NCI-H748 (cell line): ENCODE measurements around the gene PSEN1.
A peak's percentile ranks its signal among the peaks of the same experiment; 100 is the strongest.

ENCODE experiments used
- DNase-seq: peaks from one replicate; lab custom pipeline; 2025; ENCODE audit not compliant: unreplicated experiment; lab: John Stamatoyannopoulos, UW

Gene PSEN1

GRCh38 chr14:73237786-73238423 lies 101.6 kb downstream of the PSEN1 start:
- DNase-seq: peak; percentile 35

DNA sequence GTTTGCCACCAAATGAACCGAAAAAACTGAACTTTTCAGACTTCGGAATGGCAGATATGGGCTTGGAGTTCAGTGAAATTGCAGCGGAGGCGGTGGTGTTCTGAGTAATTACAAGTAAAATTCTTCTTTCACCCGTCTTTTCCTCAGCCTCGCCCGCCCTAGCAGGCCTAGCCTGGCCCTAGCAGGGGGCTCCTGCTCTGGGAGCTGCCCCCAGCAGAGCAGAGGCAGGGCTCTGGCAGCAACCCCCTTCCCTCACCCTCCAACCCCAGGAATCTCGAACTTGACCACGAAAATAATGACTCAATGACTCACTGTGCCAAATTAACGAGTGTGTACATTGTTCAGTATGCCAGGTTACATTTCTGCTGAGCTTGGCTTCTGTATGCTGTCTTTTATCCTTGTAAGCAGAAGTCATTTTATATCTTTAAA lies 102.1 kb downstream of the PSEN1 start:
- DNase-seq: no peak

DNA sequence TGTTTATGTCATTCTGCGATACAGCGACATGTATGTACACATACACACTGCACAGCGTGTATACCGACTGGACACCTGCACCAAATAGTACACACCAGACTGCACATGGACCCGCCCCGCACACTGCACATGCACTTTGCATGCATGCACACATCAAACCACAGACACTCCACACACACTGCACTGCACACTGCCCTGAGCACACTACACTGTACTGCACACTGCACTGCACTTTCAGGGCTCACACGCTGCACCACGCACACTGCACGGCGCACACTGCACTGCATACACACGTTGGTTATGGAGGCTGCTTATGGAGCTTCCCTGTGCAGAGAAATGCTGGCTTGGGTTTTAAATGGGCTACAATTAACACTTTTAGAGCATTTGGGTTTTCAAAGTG lies 102.6 kb downstream of the PSEN1 start:
- DNase-seq: no peak

GRCh38 chr14:73239393-73240241 lies 103.3 kb downstream of the PSEN1 start:
- no peak for DNase-seq

DNA sequence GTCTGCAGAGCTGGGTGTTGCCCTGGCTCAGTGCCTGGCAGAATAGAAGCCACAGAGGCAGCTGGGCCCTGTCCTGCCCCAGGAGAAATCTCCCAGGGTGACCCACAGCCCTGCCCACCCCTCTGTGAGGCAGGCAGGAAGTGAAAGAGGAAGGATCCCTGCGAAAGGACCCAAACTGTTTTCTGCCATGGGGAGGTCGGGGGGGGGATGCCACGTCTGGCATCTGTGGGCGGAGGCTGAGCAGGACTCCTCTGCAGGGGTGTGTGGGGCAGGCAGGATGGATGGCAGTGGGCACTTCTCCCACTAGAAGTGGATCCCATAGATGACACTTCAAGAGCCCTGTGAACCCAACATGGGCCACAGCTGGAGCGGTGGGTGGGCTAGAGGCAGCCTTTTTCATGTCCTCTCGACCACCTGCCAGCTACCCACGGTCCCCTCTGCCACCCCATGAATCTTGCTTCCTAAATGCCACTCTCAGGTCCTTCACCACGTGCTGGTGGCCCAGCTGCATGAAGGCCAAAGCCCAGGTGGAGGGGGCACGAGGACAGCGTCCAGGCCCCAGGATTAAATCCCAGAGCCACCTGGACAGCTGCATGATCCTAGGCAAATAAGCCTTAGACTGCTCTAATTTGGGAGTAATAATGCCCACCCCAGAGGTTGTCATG lies 104.6 kb downstream of the PSEN1 start:
- no peak for DNase-seq

DNA sequence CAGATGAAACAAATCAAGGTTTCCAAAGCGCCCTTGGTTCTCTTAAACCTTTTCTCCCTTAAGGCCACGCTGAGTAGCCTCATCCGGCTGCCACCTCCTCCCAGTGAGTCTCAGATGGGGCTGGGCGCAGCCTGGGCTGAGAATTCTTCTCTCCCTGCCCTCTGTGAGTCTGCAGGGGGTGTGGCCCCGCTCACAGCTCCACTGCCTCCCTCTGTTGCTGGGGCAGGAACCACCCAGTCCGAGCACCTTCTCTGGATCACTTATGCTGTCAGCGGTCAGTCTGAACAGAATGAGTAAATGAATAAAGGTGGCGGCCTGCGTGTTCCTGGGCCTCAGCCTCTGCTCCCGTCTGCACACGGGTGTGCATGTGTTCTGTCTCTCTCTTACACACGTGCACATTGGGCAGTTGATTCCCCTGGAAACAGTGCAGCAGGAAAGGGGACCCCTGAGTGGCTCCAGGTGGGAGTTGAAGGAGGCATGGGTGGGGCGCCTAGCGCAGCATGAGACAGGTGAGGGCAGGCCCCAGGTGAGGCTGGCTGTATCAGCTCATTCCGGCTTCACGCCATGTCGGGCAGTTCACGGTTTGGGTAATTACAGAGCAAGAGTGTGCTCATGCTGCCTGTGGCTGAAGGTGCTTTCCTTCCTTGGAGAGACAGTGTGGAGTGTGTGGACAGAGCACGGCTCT lies 105.3 kb downstream of the PSEN1 start:
- peak; percentile 35 for DNase-seq

DNA sequence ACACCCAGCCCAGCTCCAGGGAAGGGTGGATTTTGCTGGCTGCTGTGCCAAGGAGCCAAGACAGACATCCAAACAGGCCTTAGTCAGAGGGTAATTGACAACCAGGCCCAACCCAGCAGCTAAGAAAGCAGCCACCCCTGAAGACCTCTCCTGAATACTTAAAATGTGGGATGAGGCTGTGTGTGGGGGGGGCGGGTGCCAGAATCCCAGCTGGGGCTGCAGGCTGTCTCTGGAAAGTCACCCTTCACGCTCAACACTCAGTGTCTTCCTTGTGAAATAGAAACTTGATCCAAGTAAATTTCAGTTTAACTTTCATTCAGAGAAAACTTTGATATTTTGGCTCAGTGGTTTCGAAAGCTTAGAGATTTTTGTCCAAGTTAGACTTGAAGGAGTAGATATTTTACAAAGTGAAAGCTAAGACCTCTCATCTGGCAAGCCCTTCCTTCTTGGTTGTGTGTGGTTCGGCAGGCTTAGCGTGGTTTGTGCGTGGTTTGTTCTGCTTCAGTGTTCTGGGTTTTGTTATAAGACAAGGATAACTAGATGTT lies 106.1 kb downstream of the PSEN1 start:
- no peak for DNase-seq

GRCh38 chr14:73243341-73243740 lies 107.0 kb downstream of the PSEN1 start:
- DNase-seq: no peak

GRCh38 chr14:73243748-73244147 lies 107.4 kb downstream of the PSEN1 start:
- DNase-seq: no peak

- no peak for DNase-seq
These were observed 108.4 kb downstream of the PSEN1 start for GRCh38 chr14:73244541-73245290.

DNA sequence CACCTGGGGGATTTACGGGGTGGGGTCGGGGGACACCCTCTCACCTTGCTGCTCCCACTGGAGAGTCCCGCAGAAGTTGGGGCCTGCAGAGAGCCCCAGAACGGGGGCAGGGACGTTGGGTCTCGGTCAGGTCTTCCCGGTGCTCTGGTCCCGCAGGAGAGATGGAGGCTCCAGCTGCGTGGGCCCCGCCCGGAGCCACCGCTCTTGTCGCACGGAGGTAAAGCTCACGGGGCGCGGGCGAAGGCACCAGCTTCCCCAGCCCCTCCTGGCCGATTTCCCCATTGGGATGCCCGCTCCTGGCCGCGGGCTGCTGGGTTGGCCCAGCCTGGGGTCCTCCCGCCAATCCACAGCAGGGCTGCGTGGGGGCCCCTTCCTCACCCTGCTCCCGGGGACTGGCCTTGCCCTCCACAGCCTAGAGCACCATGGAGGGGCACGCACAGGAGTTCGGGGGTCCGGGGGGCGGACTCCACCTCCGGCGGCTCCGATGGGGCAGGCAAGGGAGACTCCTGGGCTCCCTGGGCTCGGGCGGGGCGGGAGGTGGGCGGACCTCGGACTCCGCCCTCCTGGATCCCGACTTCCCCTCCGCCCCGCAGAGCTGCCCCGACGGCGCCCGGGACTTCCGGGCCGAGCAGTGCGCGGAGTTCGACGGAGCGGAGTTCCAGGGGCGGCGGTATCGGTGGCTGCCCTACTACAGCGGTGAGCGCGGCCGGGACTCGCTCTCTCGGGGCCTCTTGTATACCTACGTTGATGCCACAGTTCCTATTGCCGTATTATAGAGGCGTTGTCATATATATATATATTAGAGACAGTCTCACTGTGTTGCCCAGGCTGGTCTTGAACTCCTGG lies 109.4 kb downstream of the PSEN1 start:
- DNase-seq: peak; percentile 73

GRCh38 chr14:73246387-73247150 lies 110.3 kb downstream of the PSEN1 start:
- DNase-seq: no peak

DNA sequence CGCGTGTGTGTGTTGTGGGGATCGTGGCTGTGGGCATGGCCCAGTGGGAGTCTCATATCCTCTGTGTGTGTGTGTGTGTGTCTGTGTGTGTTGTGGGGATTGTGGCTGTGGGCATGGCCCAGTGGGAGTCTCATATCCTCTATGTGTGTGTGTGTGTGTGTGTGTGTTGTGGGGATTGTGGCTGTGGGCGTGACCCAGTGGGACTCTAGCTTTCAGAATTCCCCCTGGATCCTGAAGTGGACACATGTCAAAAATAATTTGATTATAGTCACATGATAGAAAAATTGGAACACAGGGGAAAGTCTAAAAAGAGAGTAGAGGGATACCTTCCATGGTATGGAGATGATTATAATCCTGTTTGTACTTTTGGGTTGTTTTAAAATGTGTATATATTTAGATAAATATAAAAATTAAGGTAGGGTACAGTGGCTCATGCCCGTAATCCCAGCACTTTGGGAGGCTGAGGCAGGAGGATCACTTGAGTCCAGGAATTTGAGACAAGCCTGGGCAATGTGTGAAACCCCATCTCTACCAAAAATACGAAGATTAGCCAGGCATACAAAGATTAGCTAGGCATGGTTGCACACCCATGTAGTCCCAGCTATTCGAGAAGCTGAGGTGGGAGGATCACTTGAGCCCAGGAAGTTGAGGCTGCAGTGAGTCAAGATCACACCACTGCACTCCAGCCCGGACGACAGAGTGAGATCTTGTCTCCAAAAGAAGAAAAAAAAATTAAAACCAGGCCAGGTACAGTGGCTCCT lies 112.0 kb downstream of the PSEN1 start:
- DNase-seq: no peak

DNA sequence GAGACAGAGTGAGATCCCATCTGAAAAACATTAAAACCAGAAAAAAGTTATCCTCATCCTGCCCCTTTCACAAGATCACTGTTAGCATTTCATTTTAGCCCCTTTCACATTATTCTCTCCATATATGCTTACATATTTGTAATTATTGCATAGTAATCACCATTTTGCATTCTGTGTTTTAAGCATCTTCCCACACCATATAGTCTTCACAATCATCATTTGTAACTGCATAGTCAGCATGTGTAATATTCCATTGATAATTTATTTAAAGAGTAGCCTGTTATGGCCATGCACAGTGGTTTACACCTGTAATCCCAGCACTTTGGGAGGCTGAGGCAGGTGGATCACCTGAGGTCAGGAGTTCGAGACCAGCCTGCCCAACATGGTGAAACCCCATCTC lies 112.8 kb downstream of the PSEN1 start:
- DNase-seq: no peak

GRCh38 chr14:73249564-73250316 lies 113.4 kb downstream of the PSEN1 start:
- DNase-seq: no peak

GRCh38 chr14:73250317-73250713 lies 114.0 kb downstream of the PSEN1 start:
- no peak for DNase-seq

- DNase-seq: no peak
These were observed 114.6 kb downstream of the PSEN1 start for GRCh38 chr14:73250781-73251500.
